Naive thymus-derived CD8-positive, alpha-beta T cell (primary cell): ENCODE measurements around the gene CASP6. TPM values are rescaled to one million over a fixed set of nuclear protein-coding genes. Genes with fewer than 3 reads are reported as not detected.

Experiments used
- ATAC-seq, 2 donors: fragments of 150-1000 bp; cut with Tn5 transposase in 1 of 2; sonication (Bioruptor Pico), chemical (Tn5 transposase) in 1 of 2; 1 replicate in 1 of 2; 2 replicates in 1 of 2; pipeline ENCODE4 v1.10.0; 2021; ENCODE audit warnings: mild to moderate bottlenecking in 2 of 2, moderate library complexity in 2 of 2
- POLR2A ChIA-PET: fragments of 350-600 bp; sonication (Branson Sonifier 250); formaldehyde crosslinking; loops from one replicate; lab custom pipeline; 2021; ENCODE audit warnings: antibody characterized with exemption; lab: Charles Lee
- DNase-seq, 10 donors: peaks; one replicate each; pipeline versions ENCODE4 v3.0.0 to v3.0.0-alpha.2; 2020 to 2022
- H3K27ac Mint-ChIP-seq, 10 donors: one replicate each; pipeline ENCODE4 v1.8.0; 2020 to 2022; ENCODE audit warnings: mild to moderate bottlenecking in 10 of 10, mixed read lengths in 10 of 10, moderate library complexity in 4 of 10, inconsistent platforms in 1 of 10
- H3K27me3 Mint-ChIP-seq, 5 donors: one replicate each; pipeline ENCODE4 v1.8.0; 2021 to 2022; ENCODE audit warnings: mixed read lengths in 5 of 5
- H3K36me3 Mint-ChIP-seq, 3 donors: one replicate each; pipeline ENCODE4 v1.8.0; 2020 to 2022; ENCODE audit warnings: mixed read lengths in 3 of 3, mild to moderate bottlenecking in 2 of 3, inconsistent platforms in 1 of 3
- H3K4me1 Mint-ChIP-seq, 4 donors: one replicate each; pipeline ENCODE4 v1.8.0; 2021 to 2022; ENCODE audit warnings: mixed read lengths in 4 of 4
- H3K4me3 Mint-ChIP-seq, 10 donors: one replicate each; pipeline ENCODE4 v1.8.0; 2020 to 2022; ENCODE audit warnings: mild to moderate bottlenecking in 10 of 10, mixed read lengths in 10 of 10, moderate library complexity in 6 of 10, inconsistent platforms in 1 of 10
- H3K9me3 Mint-ChIP-seq, 9 donors: one replicate each; pipeline ENCODE4 v1.8.0; 2020 to 2022; ENCODE audit warnings: mixed read lengths in 9 of 9, mild to moderate bottlenecking in 3 of 9, inconsistent platforms in 1 of 9, moderate library complexity in 1 of 9
- polyA plus RNA-seq, 3 donors: library from polyadenylated mRNA; unstranded; fragments of 300-500 nt; fragmentation: Illumina TruSeq; gene quantifications; one replicate each; pipeline ENCODE4 v1.2.3, GENCODE V29; 2021
- total RNA-seq, 8 experiments: library from RNA in 2 of 8; stranded (reverse) in 2 of 8; gene quantifications; one replicate each; pipeline ENCODE4 v1.2.3 and lab custom pipeline; 2021 to 2026

The CASP6 gene
- total and polyA plus RNA-seq, 5 experiments from 2014 or later, result 17.8 to 87.7 (median 57.2) TPM

GRCh38 chr4:109658871-109659410, 44.3 kb downstream of the CASP6 start:
- Mint-ChIP-seq H3K4me1 (peaks cover 5 to 67% (median 32%) of the 10 kb centered on the region in 4 donors), H3K36me3 (peaks cover 0 to 43% (median 15%) of the 10 kb centered on the region in 3 donors), H3K9me3 (peaks cover 0 to 6% (median 0%) of the 10 kb centered on the region in 9 donors), H3K4me3 (peak overlapping the region in 2 of 10 donors; percentile 27 to 34), H3K27me3 (no peaks in the 10 kb centered on the region), H3K27ac (peak overlapping the region in 8 of 10 donors; percentile 66 to 91 (median 82))
- DNase-seq (peak in 3 of 10 donors; percentile 24 to 39 (median 37)), ATAC-seq (peak in 1 of 2 donors; percentile 43)
- POLR2A ChIA-PET, result interaction anchor here (0.5 to 1.9 kb wide), 7 partner anchors 13 to 225 kb away, joined by 4 to 14 read pairs (median 5); partner anchors contain the start of genes MCUB and SEC24B

GRCh38 chr4:109657854-109658418, 45.3 kb downstream of the CASP6 start:
- Mint-ChIP-seq H3K9me3 (peaks cover 0 to 10% (median 0%) of the 10 kb centered on the region in 9 donors), H3K4me3 (peak overlapping the region in 2 of 10 donors; percentile 11 to 33), H3K27me3 (no peaks in the 10 kb centered on the region), H3K4me1 (peaks cover 5 to 59% (median 30%) of the 10 kb centered on the region in 4 donors), H3K27ac (peak overlapping the region in 9 of 10 donors; percentile 37 to 91 (median 84)), H3K36me3 (peaks cover 0 to 38% (median 22%) of the 10 kb centered on the region in 3 donors)
- no peak for ATAC-seq
- no peak for DNase-seq
- POLR2A ChIA-PET, result interaction anchor here (1.2 to 1.9 kb wide), 2 partner anchors 98 to 111 kb away, joined by 5 to 14 read pairs; partner anchors contain the start of gene MCUB

GRCh38 chr4:109655396-109655795, 47.8 kb downstream of the CASP6 start:
- POLR2A ChIA-PET, result interaction anchor here (1.6 kb wide), 1 partner anchor 94 kb away, joined by 3 read pairs; no protein-coding TSS in a partner anchor
- peaks cover 10 to 71% (median 47%) of the 10 kb centered on the region in 4 donors for H3K4me1 Mint-ChIP-seq
- H3K4me3 Mint-ChIP-seq, result peak overlapping the region in 1 of 10 donors; percentile 44
- peaks cover 0 to 22% (median 10%) of the 10 kb centered on the region in 9 donors for H3K9me3 Mint-ChIP-seq
- peak in 1 of 2 donors; percentile 30 for ATAC-seq
- H3K27ac Mint-ChIP-seq, result peak overlapping the region; percentile 7 to 91 (median 78)
- DNase-seq, result no peak
- peaks cover 8 to 33% (median 31%) of the 10 kb centered on the region in 3 donors for H3K36me3 Mint-ChIP-seq
- H3K27me3 Mint-ChIP-seq, result no peaks in the 10 kb centered on the region

- Mint-ChIP-seq H3K36me3 (peaks cover 8 to 30% (median 22%) of the 10 kb centered on the region in 3 donors), H3K4me3 (peak overlapping the region in 6 of 10 donors; percentile 7 to 72 (median 52)), H3K27me3 (no peaks in the 10 kb centered on the region), H3K27ac (peak overlapping the region in 7 of 10 donors; percentile 51 to 92 (median 86)), H3K4me1 (peaks cover 17 to 50% (median 44%) of the 10 kb centered on the region in 4 donors), H3K9me3 (peaks cover 0 to 22% (median 10%) of the 10 kb centered on the region in 9 donors)
- peak in 1 of 2 donors; percentile 7 for ATAC-seq
- DNase-seq, result no peak
- POLR2A ChIA-PET, result interaction anchor here (3.2 kb wide), 1 partner anchor 90 kb away, joined by 54 read pairs; the partner anchor contains the start of gene MCUB
Measured at GRCh38 chr4:109649872-109650271, 53.4 kb downstream of the CASP6 start.

- H3K36me3 Mint-ChIP-seq, result peaks cover 8 to 22% (median 18%) of the 10 kb centered on the region in 3 donors
- peaks cover 0 to 19% (median 10%) of the 10 kb centered on the region in 9 donors for H3K9me3 Mint-ChIP-seq
- no peaks in the 10 kb centered on the region for H3K27me3 Mint-ChIP-seq
- ATAC-seq, result peak; percentile 21 to 35
- H3K4me3 Mint-ChIP-seq, result peak overlapping the region in 9 of 10 donors; percentile 66 to 82 (median 75)
- POLR2A ChIA-PET, result interaction anchor here (0.6 to 3.2 kb wide), 13 partner anchors 9 to 216 kb away, joined by 3 to 54 read pairs (median 3); partner anchors contain the start of genes CASP6 and MCUB
- peak overlapping the region in 6 of 10 donors; percentile 89 to 96 (median 92) for H3K27ac Mint-ChIP-seq
- peak in 2 of 10 donors; percentile 54 to 63 for DNase-seq
- peaks cover 19 to 44% (median 41%) of the 10 kb centered on the region in 4 donors for H3K4me1 Mint-ChIP-seq
Measured at GRCh38 chr4:109648997-109649575, 54.2 kb downstream of the CASP6 start.

- peak overlapping the region in 6 of 10 donors; percentile 89 to 96 (median 92) for H3K27ac Mint-ChIP-seq
- H3K27me3 Mint-ChIP-seq, result no peaks in the 10 kb centered on the region
- ATAC-seq, result peak; percentile 84 to 96
- peaks cover 8 to 18% (median 15%) of the 10 kb centered on the region in 3 donors for H3K36me3 Mint-ChIP-seq
- peaks cover 19 to 48% (median 43%) of the 10 kb centered on the region in 4 donors for H3K4me1 Mint-ChIP-seq
- DNase-seq, result peak in 8 of 10 donors; percentile 20 to 88 (median 68)
- H3K4me3 Mint-ChIP-seq, result peak overlapping the region in 9 of 10 donors; percentile 29 to 86 (median 75)
- POLR2A ChIA-PET, result interaction anchor here (0.6 to 3.2 kb wide), 14 partner anchors 8 to 215 kb away, joined by 3 to 54 read pairs (median 3); partner anchors contain the start of genes CASP6 and MCUB
- peaks cover 0 to 18% (median 10%) of the 10 kb centered on the region in 9 donors for H3K9me3 Mint-ChIP-seq
Measured at GRCh38 chr4:109648266-109648996, 54.8 kb downstream of the CASP6 start.

GRCh38 chr4:109645874-109646710, 57.2 kb downstream of the CASP6 start:
- Mint-ChIP-seq H3K27me3 (no peaks in the 10 kb centered on the region), H3K9me3 (no peaks in the 10 kb centered on the region), H3K36me3 (no peaks in the 10 kb centered on the region), H3K27ac (no peak overlapping the region), H3K4me1 (peaks cover 15 to 52% (median 47%) of the 10 kb centered on the region in 4 donors), H3K4me3 (no peak overlapping the region)
- POLR2A ChIA-PET, result interaction anchor here (0.7 to 2.4 kb wide), 8 partner anchors 13 to 213 kb away, joined by 3 to 9 read pairs (median 4); partner anchors contain the start of genes CASP6, MCUB and SEC24B
- ATAC-seq (peak in 1 of 2 donors; percentile 14), DNase-seq (no peak)

- no peak for DNase-seq
- no peak for ATAC-seq
- H3K4me3 Mint-ChIP-seq, result peak overlapping the region in 3 of 10 donors; percentile 16 to 26 (median 17)
- peaks cover 26 to 69% (median 53%) of the 10 kb centered on the region in 4 donors for H3K4me1 Mint-ChIP-seq
- peaks cover 0 to 20% (median 6%) of the 10 kb centered on the region in 9 donors for H3K9me3 Mint-ChIP-seq
- POLR2A ChIA-PET, result interaction anchor here (0.6 to 1.1 kb wide), 3 partner anchors 10 to 81 kb away, joined by 3 to 4 read pairs (median 3); partner anchors contain the start of gene MCUB
- H3K27me3 Mint-ChIP-seq, result no peaks in the 10 kb centered on the region
- H3K36me3 Mint-ChIP-seq, result peaks cover 15 to 40% (median 29%) of the 10 kb centered on the region in 3 donors
- H3K27ac Mint-ChIP-seq, result peak overlapping the region; percentile 2 to 92 (median 71)
Measured at GRCh38 chr4:109640644-109641043, 62.6 kb downstream of the CASP6 start.
